NCI-H82 (cell line): Measurements from ENCODE around the gene RAP1GAP.
"Not testable (repeated sequence)": the region's sequence is repeated elsewhere in the genome, so short reads cannot be mapped to it uniquely, and the experiment has no call there.

Source experiments
- DNase-seq: peaks from one replicate; lab custom pipeline; 2025; lab: John Stamatoyannopoulos, UW

Gene RAP1GAP

DNA sequence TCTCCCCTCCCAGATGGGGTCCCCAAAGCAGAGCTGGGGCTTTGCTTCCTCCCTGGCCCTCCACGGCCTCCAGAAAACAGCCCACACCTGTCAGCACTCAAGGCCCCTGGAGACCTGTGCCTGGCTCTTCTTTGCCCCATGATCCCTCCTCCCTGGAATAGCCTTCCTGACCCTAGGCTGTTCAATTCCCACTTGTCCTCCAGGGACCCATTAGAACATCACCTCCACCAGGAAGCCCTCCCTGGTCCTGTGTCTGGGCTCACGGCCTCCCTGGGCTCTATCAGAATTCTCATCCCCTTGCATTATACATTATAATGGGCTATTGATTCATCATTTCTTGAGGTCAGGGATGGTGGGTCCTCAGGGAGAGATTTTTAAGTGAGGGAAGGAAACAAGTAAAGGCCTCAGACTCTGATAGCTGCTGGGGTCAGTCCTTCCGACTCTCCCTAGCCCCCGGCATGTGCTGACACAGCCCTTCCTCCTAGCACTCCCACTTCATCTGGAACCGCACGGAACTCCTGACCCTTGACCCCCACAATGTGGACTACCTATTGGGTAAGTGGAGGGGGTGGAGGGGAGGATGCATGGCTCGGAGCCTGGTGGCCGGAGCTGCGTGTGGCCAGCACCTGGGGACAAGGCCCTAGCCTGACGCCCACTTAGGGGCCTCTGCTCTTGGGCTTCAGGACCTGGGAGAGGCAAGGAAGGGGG, 99.2 kb downstream of the RAP1GAP start:
- DNase-seq, result no peak

DNA sequence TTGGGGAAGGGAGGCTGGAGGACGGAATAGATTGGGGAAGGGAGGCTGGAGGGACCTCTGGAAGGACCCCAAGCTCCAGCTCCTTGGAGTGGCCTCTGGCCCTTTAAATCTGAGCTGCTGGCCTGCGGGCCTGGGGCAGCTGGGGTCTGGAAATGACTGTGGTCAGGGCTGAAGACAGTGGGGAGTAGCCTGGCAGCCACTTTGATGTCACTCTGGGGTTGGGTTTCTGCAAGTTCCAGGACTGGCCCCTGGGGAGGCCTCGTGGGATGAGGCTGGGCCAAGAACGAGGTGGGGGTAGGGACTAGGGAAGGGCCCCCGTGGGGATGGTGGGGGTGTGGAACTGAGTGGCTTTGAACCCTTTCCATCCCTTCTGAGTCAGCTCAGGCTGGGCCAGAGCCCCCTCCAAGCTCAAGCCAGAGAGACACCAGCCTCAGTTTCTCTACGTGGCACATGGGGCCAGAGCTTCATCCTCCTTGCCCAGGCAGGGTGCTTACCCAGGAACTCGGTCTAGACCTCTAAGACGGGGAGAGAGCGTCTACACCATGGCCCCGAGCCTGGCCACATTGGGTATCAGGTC, 100.3 kb downstream of the RAP1GAP start:
- no peak for DNase-seq

DNA sequence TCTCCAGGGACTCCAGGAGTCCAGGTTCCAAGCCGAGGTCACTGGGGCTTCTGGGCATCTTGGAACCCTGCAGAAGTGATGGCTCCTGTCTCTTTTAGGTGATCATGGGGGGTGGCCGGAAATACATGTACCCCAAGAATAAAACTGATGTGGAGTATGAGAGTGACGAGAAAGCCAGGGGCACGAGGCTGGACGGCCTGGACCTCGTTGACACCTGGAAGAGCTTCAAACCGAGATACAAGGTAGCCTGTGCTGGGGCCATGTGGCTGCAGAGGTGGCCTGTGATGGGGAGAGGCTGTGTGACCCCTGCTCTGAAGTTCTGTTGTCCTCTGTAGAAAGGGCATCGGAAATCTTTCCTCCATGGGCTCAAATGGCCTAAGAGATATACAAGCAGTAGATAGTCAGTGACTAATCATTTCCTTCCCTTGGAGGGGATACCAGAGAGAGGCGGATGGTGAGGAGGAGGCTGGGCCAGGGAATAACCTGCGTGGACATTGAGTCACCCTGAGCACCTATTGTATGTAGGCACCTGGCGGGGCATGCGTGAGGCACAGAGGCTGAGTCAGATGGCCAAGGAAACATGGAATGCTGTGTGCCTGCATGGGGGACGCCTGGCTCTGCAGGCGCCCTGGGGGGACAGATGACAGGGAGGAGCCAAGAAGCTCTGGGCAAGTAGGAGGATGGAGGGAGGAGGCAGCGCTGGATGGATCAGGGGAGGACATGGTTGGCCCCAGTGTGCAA, 101.0 kb downstream of the RAP1GAP start:
- DNase-seq, result peak; percentile 83

DNA sequence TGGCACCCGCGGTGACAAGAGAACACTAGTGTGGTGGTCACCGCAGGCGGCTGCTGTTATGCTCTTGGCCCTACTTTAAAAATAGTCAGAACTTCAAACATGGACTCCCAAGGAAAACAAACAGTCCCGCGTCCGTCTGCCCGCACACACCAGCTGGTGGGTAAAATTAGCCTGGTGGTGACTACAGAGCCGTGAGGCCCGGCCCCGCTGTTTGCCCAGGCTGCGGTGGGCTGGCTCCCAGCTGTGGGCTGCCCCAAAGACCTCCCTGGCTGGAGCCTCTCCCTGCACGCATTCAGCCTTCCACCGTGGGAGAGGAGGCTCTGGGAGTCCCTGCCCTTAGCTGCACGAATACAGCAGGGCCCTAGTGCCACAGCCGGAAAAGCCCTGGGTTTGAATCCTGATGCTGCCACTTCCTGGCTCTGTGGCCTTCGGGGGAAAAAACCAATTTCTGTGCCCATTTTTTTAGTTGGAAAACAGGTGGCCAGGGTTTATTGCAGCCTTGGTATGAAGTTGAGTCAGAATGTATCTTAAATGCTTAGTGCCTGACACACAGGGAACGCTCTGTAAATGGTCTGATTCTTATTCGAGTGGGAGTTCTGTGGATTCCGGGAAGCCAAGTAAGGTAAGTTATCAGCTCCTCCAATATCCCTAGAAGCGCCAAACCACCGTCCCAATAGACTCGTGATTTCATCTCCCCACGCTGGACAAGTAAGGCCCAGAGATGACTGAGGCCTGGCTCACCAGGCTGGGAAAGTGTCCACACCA, 101.7 kb downstream of the RAP1GAP start:
- no peak for DNase-seq

DNA sequence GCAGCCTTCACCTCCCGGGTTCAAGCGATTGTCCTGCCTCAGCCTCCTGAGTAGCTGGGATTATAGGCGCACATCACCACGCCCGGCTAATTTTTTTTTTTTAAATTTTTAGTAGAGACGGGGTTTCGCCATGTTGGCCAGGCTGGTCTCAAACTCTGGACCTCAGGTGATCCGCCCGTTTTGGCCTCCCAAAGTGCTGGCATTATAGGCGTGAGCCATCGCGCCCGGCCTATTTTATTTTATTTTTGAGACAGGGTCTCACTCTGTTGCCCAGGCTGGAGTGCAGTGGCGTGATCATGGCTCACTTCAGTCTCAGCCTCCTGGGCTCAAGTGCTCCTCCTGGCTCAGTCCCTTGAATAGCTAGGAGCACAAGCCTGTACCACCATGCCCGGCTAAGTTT, 102.8 kb downstream of the RAP1GAP start:
- not testable (repeated sequence) for DNase-seq

DNA sequence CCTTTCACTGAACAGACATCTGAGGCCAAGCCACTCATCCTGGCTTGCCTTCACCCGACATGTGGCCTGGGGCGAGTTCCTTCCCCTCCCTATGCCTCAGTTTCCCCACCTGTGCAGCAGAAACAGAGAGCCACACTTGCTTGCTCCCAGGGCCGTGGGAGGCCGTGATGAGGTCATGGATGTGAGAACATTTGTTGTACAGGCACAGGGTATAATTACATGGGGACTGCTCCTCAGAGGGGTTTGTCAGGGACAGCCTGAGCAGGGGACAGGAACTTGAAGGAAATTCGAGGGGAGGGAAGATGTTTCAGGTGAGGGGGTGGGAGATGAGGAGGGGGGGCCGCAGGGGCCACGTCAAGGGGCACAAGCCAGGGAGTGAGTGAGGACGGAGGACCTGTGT, 103.9 kb downstream of the RAP1GAP start:
- DNase-seq, result no peak

DNA sequence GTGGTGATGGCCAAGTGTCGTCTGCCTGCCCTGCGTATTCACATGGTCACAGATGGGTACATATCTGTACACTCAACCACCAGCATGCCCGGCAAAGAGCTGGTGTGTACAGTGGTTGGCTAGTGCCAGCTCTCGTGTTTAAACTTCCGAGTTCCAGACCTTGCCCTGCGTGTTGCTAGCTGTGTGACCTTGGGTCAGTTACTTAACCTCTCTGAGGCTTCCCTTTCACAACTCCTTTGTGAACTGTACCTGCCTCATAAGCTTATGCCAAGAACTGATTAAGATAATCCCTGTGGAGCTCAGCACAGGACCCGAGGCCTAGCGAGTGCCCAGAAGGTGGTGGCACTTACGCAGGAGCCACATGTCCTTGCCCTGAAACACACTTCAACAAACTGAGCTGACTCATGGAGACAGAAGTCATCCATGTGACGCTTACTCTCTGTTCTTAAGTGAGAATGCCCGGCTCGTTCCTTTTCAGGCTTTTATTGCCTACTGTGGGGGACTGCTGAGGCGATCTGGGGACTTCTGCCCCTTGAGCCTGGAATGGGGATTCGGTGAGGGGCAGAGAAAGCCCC, 104.5 kb downstream of the RAP1GAP start:
- DNase-seq, result no peak

DNA sequence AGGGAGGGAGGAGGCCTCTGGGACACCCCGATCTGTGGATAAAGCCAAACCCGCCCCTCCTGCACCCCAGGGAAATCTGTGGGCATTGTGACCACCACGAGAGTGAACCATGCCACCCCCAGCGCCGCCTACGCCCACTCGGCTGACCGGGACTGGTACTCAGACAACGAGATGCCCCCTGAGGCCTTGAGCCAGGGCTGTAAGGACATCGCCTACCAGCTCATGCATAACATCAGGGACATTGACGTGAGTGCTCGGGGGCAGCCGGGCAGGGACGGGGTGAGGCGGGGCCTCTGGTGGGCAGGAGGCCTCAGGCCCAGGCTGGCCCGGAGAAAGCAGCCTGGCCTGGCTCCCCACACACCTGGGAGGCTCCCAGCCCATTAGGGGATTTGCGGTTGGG, 105.2 kb downstream of the RAP1GAP start:
- DNase-seq, result no peak

DNA sequence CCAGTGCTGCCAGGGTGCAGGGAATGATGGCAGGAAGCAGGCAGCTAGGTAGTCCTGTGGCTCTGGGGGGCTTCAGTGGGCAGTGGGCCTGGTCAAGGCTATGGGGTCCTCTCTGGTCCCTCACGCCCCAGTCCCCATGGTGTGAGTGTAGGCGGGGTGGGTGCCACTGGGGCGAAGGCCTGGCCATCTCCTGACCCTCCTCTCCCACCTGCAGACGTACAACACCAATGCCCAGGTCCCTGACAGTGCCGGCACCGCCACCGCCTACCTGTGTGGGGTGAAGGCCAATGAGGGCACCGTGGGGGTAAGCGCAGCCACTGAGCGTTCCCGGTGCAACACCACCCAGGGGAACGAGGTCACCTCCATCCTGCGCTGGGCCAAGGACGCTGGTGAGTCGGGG, 106.3 kb downstream of the RAP1GAP start:
- no peak for DNase-seq

DNA sequence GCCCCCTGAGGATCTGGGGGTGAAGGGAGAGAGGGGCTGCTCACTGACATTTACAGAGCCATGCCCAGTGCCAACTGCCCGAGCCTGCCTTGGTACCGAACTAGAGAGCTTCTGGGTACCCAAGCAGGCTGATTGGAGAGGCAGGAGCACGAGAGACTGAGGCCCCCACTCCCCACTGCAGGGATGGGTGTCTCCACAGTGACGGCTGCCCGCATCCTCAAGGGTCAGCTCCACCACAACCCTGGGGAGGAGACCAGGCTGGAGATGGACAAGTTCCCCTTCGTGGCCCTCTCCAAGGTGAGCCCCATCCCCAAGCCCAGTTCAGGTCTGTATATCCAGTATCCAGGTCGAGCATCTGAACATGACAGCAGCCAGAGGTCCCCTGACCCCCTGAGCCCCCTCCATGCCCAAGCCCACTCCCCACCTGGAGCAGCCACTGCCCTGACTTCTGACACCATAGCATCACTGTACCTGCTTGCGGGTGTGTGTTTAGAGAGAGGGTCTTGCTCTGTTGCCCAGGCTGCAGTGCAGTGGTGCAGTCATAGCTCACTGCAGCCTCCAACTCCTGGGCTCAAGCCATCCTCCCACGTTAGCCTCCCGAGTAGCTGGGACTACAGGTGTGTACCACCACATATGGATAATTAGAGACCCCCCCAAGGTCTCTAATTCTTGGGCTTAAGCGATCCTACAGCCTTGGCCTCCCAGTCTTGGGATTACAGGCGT, 108.1 kb downstream of the RAP1GAP start:
- no peak for DNase-seq

DNA sequence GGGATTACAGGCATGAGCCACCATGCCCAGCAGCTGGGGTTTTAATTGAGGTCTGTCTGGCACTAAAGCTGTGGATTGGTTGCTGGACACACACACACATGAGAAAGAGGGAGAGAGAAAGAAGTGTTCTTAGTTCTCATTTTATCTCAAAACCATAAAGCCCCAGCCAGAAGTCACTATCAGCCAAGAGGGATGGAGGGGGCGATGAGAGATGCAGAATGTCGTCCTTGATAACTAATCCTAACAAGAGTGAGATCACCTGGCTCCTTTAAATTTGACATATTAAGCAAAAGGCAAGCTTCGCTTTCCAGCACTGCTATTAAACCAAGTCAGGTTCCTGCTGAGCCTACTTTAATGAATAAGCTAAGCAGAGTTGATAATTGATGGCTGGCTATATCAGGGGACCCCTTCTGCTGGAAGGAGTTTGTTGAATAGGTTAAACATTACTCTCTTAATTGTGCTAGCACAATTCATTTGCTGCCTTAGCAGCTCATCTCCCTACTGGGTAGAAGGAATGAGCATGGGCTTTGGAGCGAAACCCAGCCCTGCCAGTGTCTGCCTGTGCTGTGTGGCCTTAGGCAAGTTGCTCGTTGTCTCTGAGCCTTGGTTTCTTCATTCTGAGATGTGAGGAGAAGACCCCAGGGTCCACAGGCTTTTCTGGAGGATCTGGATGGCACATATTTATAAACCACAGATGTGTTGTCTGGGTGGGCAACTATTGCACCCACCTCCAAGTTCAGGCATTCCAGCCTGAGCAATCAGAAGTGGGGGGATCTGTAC, 109.2 kb downstream of the RAP1GAP start:
- DNase-seq, result no peak

DNA sequence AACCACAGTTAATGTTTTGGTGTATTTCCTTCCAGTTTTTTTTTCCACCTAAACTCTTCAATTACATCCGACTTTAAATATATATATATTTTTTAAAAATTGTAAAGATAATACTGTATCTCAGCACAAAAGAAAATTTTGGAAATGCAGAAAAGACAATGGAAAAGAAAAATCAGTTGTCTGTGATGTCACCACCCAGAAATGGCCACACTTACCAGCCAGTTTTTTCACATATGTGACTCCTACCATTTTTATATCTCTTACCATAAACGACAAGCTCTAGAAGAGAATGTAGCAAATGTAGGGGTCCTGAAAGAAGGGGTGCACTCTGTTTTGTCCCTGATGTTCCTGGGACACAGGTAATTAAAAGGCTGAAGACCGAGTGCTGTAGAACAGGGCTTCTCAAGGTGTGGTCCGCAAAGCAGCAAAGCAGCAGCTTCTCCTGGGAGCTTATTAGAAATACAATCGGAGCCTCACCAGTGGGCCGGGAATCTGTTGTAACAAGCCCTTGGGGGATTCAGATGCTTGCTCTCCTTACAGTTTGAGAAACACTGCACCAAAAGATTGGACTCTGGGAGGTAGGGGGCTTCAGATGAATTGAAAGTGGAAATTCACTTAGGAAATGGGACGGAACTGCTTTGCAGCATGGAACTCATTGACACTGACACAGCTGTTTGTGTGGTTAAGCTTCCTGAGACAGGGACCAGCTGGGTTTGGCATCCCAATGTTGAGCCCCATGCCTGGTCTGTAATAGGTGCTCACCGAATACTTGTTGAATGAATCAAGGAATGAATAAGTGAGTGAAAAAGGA, 115.8 kb downstream of the RAP1GAP start:
- DNase-seq, result peak; percentile 25

DNA sequence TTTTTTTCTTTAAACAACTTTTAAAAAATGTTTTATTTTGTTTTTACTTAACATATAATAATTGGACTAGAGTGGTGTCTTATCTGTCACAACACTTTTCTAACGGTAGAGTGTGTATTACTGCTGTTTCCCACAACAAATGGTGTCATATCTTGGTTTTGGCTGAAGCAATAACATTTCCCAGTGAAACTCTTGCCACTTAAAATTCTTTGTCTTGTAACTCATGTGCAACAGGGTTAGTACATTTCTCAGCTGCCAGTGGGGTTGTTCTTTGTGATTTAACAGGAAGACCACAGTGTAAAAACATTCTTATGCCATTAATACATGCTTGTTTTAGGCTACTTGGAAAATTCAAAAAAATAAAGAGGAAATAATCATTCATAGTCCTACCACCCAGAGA, 116.4 kb downstream of the RAP1GAP start:
- DNase-seq, result no peak

DNA sequence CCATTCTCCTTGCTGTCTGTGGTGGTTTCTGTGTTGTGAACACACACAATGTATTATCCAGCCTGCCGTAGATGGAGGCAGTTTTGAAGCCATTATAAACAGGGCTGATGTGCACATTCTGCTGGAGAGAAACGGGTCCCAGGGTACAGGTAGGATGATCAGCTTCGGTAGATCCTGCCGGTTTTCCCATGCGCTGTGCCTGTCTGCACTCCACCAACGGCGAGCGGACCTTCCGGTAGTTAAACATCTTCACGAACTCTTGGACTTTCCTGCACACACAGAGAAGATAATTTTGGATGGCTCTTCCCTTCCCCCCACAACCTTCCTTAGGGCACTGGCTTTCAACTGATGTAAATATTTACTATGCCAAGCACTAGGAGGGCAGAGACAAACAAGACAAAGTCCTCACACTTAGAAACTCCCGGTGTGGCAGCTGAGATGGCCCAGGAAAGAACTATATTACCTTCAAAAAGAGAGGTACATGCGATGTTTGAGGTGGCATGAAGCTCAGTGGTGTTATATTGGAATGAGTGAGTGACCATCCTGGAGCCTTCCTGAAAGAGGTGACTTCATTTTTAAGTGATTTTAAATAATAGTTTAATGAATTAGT, 118.2 kb downstream of the RAP1GAP start:
- DNase-seq, result no peak

DNA sequence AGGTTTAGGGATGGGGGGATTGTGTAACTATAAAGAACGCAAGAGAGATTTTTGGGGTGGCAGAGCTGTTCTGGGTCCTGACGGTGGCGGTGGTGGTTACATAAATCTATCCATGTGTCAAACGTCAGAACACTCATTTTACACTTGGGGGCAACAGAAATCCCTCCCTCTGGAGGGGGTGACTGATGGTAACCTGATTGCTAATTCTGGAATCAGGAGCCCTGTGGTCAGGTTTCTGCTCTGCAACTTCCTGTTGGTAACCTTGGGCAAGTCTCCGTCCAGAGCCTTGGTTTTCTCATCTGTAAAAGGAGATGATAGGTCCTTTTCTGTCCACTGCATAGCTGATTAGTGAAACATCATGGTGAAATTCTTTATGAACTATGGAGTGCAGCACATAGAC, 119.1 kb downstream of the RAP1GAP start:
- no peak for DNase-seq

DNA sequence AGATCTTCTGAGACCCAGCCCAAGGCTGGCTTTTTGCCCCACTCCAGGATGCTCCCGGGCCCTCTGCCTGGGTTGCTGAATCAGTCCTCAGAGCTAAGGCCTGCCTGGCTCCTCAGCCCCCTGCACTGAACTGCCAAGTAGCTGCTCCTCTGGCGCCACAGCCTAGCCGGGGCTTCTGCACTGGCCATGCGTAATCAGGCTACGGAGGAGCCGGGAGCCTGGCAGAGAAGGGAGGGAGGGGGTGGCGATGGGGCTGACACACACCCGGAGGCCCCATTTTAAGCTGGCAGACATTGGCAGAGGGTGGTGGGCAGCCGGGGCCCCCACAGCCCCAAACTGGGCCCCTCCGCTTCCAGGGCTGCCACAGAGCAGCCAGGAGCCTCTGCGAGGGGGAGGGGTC, 121.3 kb downstream of the RAP1GAP start:
- no peak for DNase-seq
